Measurements from ENCODE around the gene LSM14A.

DNA sequence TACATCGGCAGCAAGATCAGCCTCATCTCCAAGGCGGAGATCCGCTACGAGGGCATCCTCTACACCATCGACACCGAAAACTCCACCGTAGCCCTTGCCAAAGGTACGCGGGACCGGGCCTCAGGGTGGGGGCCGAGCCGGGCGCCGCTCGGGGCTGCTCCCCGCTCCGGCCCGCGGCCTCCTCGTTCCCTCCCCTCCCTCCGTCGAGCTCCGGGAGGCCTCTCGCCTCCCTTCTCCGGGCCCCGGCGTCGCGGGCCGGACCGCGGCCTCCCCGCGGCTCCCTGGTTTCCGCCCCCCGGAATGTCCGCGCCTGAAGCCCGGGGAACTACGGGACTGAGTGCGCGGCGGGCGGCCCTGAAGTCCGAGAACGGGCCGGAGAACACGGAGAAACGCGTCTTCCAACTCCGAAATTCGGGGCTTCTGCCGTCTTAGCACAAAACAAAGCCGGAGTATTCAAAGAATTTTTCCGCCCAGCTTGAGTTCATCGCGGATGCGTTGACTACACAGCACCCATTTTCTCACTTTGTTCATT, 423 bp downstream of the LSM14A start:
- TF ChIP-seq CTCF (conservative IDR thresholded peaks at IDR 0.05; ENCODE audit: low read length) (no peak), EZH2phosphoT487 (IDR thresholded peaks at IDR 0.05; ENCODE audit: borderline replicate concordance) (no peak)
